A549 (cell line): ENCODE data around the gene ZNF48. TPM values are rescaled to one million over a fixed set of nuclear protein-coding genes. Genes with fewer than 3 reads are reported as not detected.
A peak's percentile ranks its signal among the peaks of the same experiment; 100 is the strongest.

Experiments
- ATAC-seq, 2 experiments: fragments of 200-7000 bp in 1 of 2; fragments of >200 bp in 1 of 2; cut with Nextera tagmentation in 1 of 2; cut with Tn5 transposase in 1 of 2; 3 replicates each; pipeline versions ENCODE4 v1.8.0 to v1.9.1; 2018 to 2020; ENCODE audit warnings: mild to moderate bottlenecking in 1 of 2, moderate library complexity in 1 of 2
- CTCF ChIA-PET: fragments of 300-600 bp; sonication (Branson Sonifier 250); formaldehyde crosslinking; extraction: SDS; loops from one replicate; lab custom pipeline; 2021; ENCODE audit warnings: antibody characterized with exemption, inconsistent platforms; lab: Yijun Ruan, JAX
- POLR2A ChIA-PET: fragments of 350-600 bp; formaldehyde crosslinking; extraction: SDS; loops from one replicate; lab custom pipeline; 2021; ENCODE audit warnings: antibody characterized with exemption, inconsistent platforms; lab: Yijun Ruan, JAX
- DNase-seq, 2 experiments: peaks; one replicate each; pipeline versions ENCODE4 v3.0.0 to v3.0.0-alpha.2; 2011 to 2016; ENCODE audit warnings: low read depth in 1 of 2, low spot score in 1 of 2
- FAIRE-seq: peaks from 2 replicates; lab custom pipeline; 2011; peaks lifted over from hg19 to GRCh38; lab: Jason Lieb, UNC
- H3K27ac ChIP-seq, 2 experiments: fragments of >200 bp; sonication (Bioruptor Twin); formaldehyde crosslinking; 3 replicates each; pipeline ENCODE4 v1.5.1; 2016 to 2017
- H3K4me1 ChIP-seq: fragments of >200 bp; sonication (Bioruptor Twin); formaldehyde crosslinking; 3 replicates; pipeline ENCODE4 v1.6.1; 2016
- H3K4me2 ChIP-seq: fragments of >200 bp; sonication (Bioruptor Twin); formaldehyde crosslinking; 3 replicates; pipeline ENCODE4 v1.6.1; 2016
- H3K4me3 ChIP-seq: fragments of >200 bp; sonication (Bioruptor Twin); formaldehyde crosslinking; 3 replicates; pipeline ENCODE4 v1.5.1; 2016
- H3K9me3 ChIP-seq: fragments of >200 bp; sonication (Bioruptor Twin); formaldehyde crosslinking; 3 replicates; pipeline ENCODE4 v1.6.1; 2016
- CEBPB ChIP-seq, 2 experiments: fragments of >200 bp in 1 of 2; sonication (Bioruptor Twin) in 1 of 2; formaldehyde crosslinking in 1 of 2; IDR thresholded peaks; 2 replicates each; pipeline ENCODE4 v1.6.1; 2012 to 2016
- EHMT2 ChIP-seq: fragments of 200-600 bp; sonication (generic); IDR thresholded peaks from 2 replicates; pipeline ENCODE4 v1.6.1; 2016; ENCODE audit warnings: antibody characterized with exemption, low read depth, mild to moderate bottlenecking, moderate library complexity
- ESRRA ChIP-seq: fragments of 150-350 bp; IDR thresholded peaks from 2 replicates; pipeline ENCODE4 v1.6.1; 2014; ENCODE audit warnings: mild to moderate bottlenecking, low read length, borderline replicate concordance
- FOXS1 ChIP-seq: fragments of 250-450 bp; sonication (Bioruptor Pico); IDR thresholded peaks from 2 replicates; pipeline ENCODE4 v1.5.0; 2020; ENCODE audit warnings: mild to moderate bottlenecking, moderate library complexity
- HDAC2 ChIP-seq: fragments of 200-600 bp; sonication (generic); IDR thresholded peaks from 2 replicates; pipeline ENCODE4 v1.6.1; 2016
- HOXA7 ChIP-seq: fragments of 250-450 bp; sonication (Bioruptor Pico); IDR thresholded peaks from 2 replicates; pipeline ENCODE4 v1.5.0; 2020; ENCODE audit warnings: mild to moderate bottlenecking, moderate library complexity
- HOXB13 ChIP-seq: fragments of 250-450 bp; sonication (Bioruptor Pico); IDR thresholded peaks from 2 replicates; pipeline ENCODE4 v1.5.0; 2020; ENCODE audit warnings: low read depth, mild to moderate bottlenecking, moderate library complexity
- JUN ChIP-seq, 2 experiments: fragments of >200 bp; sonication (Bioruptor Twin); formaldehyde crosslinking; IDR thresholded peaks; 2 replicates in 1 of 2; 3 replicates in 1 of 2; pipeline ENCODE4 v1.6.1; 2016 to 2017
- KDM1A ChIP-seq: fragments of 200-600 bp; sonication (generic); IDR thresholded peaks from 2 replicates; pipeline ENCODE4 v1.6.1; 2016; ENCODE audit warnings: low read depth, mild to moderate bottlenecking
- KDM5A ChIP-seq: fragments of 200-600 bp; sonication (generic); IDR thresholded peaks from 2 replicates; pipeline ENCODE4 v1.6.1; 2016; ENCODE audit warnings: antibody characterized with exemption, mild to moderate bottlenecking
- ZC3H11A ChIP-seq: fragments of 450-650 bp; IDR thresholded peaks from 2 replicates; pipeline ENCODE4 v1.6.1; 2014; ENCODE audit warnings: antibody characterized with exemption, mild to moderate bottlenecking
- WGBS: methylation state at CpG from one replicate; pipeline ENCODE4 v1.1.6; 2017; ENCODE audit errors: missing lambda C conversion rate; 5-methylcytosine and 5-hydroxymethylcytosine counted together
- polyA plus RNA-seq, 4 experiments: library from polyadenylated mRNA; depleted of rRNA in 3 of 4; stranded (reverse); fragments of >200 nt; fragmentation: RNase III in 1 of 4; extraction: RNeasy Plus Mini Kit Qiagen cat#74134 plus additional on column Dnase treatment in 1 of 4; gene quantifications; 2 replicates in 3 of 4; 3 replicates in 1 of 4; pipeline ENCODE4 v1.2.3, GENCODE V29; 2011 to 2017
- TF ChIP-seq, protein P1 (sequence below): fragments of 150-350 bp; IDR thresholded peaks from 2 replicates; pipeline ENCODE4 v1.6.1; 2014; ENCODE audit warnings: low read depth, mild to moderate bottlenecking, low read length
- TF ChIP-seq, protein P2 (sequence below): fragments of 450-650 bp; IDR thresholded peaks from 2 replicates; pipeline ENCODE4 v1.6.1; 2014; ENCODE audit warnings: antibody characterized with exemption

The ZNF48 gene
- polyA plus RNA-seq, 2 of the 4 experiments (the other 2 are of a cell fraction), result 9.3 to 10.4 TPM

DNA sequence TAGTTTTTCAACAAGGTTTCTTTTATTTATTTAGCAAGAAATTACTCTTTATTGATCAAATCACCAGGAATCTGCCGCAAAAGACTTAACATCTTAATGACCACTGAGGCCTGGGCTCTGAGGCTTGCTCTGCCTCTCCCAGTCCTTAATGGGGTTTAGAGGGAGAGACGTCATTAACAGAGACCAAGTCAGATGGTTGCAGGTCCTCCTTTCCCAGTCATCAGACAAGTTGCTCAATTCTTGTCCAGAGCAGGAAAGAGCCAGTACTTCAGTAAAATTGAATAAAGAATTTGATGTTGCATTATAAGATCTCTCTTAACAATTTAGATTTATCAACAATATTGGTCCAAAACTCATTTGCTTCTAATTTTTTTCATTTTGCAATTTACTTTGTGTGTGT, 48.4 kb downstream of the ZNF48 start:
- 89% methylated on average over 2 of the region's 2 CpGs for WGBS
- no peak for TF ChIP-seq JUN (IDR thresholded peaks at IDR 0.05)
- TF ChIP-seq, protein P1, sequence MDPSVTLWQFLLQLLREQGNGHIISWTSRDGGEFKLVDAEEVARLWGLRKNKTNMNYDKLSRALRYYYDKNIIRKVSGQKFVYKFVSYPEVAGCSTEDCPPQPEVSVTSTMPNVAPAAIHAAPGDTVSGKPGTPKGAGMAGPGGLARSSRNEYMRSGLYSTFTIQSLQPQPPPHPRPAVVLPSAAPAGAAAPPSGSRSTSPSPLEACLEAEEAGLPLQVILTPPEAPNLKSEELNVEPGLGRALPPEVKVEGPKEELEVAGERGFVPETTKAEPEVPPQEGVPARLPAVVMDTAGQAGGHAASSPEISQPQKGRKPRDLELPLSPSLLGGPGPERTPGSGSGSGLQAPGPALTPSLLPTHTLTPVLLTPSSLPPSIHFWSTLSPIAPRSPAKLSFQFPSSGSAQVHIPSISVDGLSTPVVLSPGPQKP, result no peak
- Histone ChIP-seq H3K27ac (no peak overlapping the region), H3K4me1 (peaks cover 19% of the 10 kb centered on the region), H3K4me2 (peak overlapping the region; percentile 83), H3K4me3 (no peak overlapping the region), H3K9me3 (no peaks in the 10 kb centered on the region)
- DNase-seq (no peak), FAIRE-seq (no peak), ATAC-seq (no peak)
- POLR2A ChIA-PET, result interaction anchor here (1.2 to 1.9 kb wide), 2 partner anchors 14 to 26 kb away, joined by 3 to 9 read pairs; partner anchors contain the start of gene DCTPP1
- CTCF ChIA-PET, result interaction anchor here (1.3 to 6.7 kb wide), 2 partner anchors 13 to 171 kb away, joined by 3 to 36 read pairs; partner anchors contain the start of gene DCTPP1

DNA sequence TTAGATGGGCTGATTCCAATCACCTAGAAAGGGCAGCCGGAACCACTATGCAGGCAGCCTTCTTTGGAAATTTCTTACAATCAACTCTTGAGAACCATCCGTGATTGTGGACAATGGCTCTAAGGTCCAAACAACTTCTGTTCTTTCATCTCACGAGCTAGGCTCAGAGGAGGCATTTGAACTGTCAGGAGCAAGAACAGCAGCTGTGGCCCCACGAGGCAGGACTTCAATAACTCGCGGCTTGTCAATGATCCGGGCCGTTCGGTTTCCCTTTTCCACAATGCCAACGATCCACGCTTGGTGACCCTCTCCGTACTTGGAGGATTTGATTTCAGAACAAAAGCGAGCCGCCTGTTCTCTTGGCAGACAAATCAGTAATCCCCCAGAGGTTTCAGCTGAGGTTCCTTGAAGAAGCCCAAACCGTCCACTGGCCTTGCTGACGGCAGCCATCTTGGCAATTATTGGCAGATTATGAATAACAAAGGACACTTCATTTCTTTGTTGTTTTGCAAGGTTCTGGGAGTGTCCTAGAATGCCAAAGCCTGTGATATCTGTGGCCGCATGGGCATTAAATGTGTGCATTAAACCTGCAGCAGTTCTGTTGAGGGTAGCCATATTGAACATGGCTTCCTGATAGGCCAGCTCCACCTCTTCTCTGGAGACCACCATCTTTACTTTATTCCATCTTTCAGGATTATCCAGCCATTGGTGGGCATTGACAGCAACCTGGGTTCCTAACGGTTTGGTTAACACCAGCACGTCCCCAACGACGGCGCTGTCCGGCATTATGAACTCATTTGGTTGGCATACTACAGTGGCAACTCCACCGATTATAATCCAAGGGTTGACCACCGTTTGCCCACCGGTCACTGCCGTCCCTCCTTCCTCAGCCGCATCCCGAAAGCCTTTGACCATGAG, 49.3 kb downstream of the ZNF48 start:
- CTCF ChIA-PET, result interaction anchor here (1.1 to 6.7 kb wide), 8 partner anchors 14 to 352 kb away, joined by 3 to 36 read pairs (median 3); partner anchors contain the start of gene DCTPP1
- Histone ChIP-seq H3K4me2 (peak overlapping the region; percentile 83), H3K27ac (peak overlapping the region; percentile 91 to 99), H3K4me3 (peak overlapping the region; percentile 84), H3K4me1 (peaks cover 19% of the 10 kb centered on the region), H3K9me3 (no peaks in the 10 kb centered on the region)
- ATAC-seq (no peak), DNase-seq (no peak), FAIRE-seq (no peak)
- POLR2A ChIA-PET, result interaction anchor here (0.6 to 2.5 kb wide), 7 partner anchors 12 to 166 kb away, joined by 3 to 11 read pairs (median 5); partner anchors contain the start of genes DCTPP1 and ZNF689
- WGBS, result 92% methylated on average over 29 of the region's 29 CpGs
- no peak for TF ChIP-seq EHMT2
- no peak for TF ChIP-seq KDM5A
- no peak for TF ChIP-seq ZC3H11A
- TF ChIP-seq HOXB13 (CRISPR knock-in tag), result no peak
- TF ChIP-seq ESRRA, result no peak
- no peak for TF ChIP-seq CEBPB (IDR thresholded peaks at IDR 0.05)
- no peak for TF ChIP-seq HOXA7 (CRISPR knock-in tag)
- TF ChIP-seq HDAC2, result no peak

DNA sequence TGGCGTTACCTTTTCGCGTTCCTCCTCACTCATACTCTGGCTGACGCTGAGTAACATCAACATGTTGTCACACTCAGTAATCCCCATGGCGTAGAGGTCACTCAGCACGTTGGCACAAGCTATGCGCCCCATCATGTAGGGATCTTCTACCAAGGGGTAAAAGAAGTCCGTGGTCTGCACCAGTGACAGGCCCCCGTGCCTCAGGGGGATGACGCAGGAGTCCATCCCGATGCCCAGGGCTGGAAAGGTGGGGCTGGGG, 49.9 kb downstream of the ZNF48 start:
- ChIA-PET CTCF (interaction anchor here (0.8 to 6.7 kb wide), 8 partner anchors 15 to 352 kb away, joined by 3 to 36 read pairs (median 3); partner anchors contain the start of gene DCTPP1), POLR2A (interaction anchor here (0.6 to 2.5 kb wide), 8 partner anchors 11 to 165 kb away, joined by 3 to 11 read pairs (median 5); partner anchors contain the start of genes DCTPP1, ZNF689 and ZNF747)
- DNase-seq (no peak), ATAC-seq (no peak)
- 60% methylated on average over 7 of the region's 11 CpGs for whole genome bisulfite sequencing
- H3K27ac ChIP-seq, result peak overlapping the region; percentile 91 to 99
- H3K9me3 ChIP-seq, result no peaks in the 10 kb centered on the region
- H3K4me1 ChIP-seq, result peaks cover 19% of the 10 kb centered on the region
- TF ChIP-seq, protein P2, sequence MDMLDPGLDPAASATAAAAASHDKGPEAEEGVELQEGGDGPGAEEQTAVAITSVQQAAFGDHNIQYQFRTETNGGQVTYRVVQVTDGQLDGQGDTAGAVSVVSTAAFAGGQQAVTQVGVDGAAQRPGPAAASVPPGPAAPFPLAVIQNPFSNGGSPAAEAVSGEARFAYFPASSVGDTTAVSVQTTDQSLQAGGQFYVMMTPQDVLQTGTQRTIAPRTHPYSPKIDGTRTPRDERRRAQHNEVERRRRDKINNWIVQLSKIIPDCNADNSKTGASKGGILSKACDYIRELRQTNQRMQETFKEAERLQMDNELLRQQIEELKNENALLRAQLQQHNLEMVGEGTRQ, result no peak
- TF ChIP-seq KDM5A (no peak), FOXS1 (CRISPR knock-in tag) (peak; percentile 13; the same call in 1 of the 2 replicates), HOXB13 (CRISPR knock-in tag) (peak; percentile 9; the same call in 1 of the 2 replicates), KDM1A (no peak)
- TF ChIP-seq, protein P1, result no peak
- TF ChIP-seq, all 56 proteins: peak for 2
- FAIRE-seq, result no peak
- H3K4me2 ChIP-seq, result peak overlapping the region; percentile 83
- peak overlapping the region; percentile 84 for H3K4me3 ChIP-seq
